ENCODE results near the gene C20orf141. TPM values are rescaled to one million over a fixed set of nuclear protein-coding genes. Genes with fewer than 3 reads are reported as not detected.

Gene C20orf141
- total RNA-seq, 1 donor from 2014 or later, result not detected

DNA sequence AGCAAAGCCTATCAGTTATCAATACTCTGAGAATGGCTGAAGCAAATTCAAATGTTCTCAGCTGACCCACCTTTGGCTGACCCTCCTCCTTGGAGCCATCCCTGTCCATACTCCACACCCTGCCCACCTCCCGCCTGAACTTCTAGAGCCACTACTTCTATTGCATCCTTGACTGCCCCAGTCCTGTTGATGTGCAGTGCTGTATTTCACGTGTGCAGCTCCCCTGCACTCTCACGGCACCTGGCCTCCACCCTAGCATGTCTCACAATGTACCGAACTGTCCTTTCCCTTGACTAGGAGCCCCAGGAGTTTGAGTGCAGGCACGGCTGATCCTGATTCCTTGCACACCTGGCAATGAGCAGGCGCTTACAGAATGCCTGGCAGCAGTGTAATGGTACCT lies 21.3 kb upstream of the C20orf141 start:
- Histone ChIP-seq H3K27me3 (no peaks in the 10 kb centered on the region), H3K36me3 (no peaks in the 10 kb centered on the region), H3K9me3 (no peaks in the 10 kb centered on the region), H3K4me1 (peaks cover 2% of the 10 kb centered on the region), H3K27ac (no peak overlapping the region), H3K4me3 (no peak overlapping the region)
- TF ChIP-seq, protein P1, sequence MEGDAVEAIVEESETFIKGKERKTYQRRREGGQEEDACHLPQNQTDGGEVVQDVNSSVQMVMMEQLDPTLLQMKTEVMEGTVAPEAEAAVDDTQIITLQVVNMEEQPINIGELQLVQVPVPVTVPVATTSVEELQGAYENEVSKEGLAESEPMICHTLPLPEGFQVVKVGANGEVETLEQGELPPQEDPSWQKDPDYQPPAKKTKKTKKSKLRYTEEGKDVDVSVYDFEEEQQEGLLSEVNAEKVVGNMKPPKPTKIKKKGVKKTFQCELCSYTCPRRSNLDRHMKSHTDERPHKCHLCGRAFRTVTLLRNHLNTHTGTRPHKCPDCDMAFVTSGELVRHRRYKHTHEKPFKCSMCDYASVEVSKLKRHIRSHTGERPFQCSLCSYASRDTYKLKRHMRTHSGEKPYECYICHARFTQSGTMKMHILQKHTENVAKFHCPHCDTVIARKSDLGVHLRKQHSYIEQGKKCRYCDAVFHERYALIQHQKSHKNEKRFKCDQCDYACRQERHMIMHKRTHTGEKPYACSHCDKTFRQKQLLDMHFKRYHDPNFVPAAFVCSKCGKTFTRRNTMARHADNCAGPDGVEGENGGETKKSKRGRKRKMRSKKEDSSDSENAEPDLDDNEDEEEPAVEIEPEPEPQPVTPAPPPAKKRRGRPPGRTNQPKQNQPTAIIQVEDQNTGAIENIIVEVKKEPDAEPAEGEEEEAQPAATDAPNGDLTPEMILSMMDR (IDR thresholded peaks at IDR 0.05), result no peak
- TF ChIP-seq POLR2AphosphoS5 (IDR thresholded peaks at IDR 0.05; ENCODE audit: insufficient read depth in 1 of 2, low read depth in 1 of 2), result no peak
- TF ChIP-seq POLR2A (IDR thresholded peaks at IDR 0.05), result no peak
- intact Hi-C loops (cut with DNase I), result no loop called here
- no peak for DNase-seq (ENCODE audit: extremely low spot score in 2 of 2)

- no peaks in the 10 kb centered on the region for H3K27me3 ChIP-seq
- DNase-seq (ENCODE audit: extremely low spot score in 2 of 2), result no peak
Observed at GRCh38 chr20:2794202-2794748, 20.5 kb upstream of the C20orf141 start.

DNA sequence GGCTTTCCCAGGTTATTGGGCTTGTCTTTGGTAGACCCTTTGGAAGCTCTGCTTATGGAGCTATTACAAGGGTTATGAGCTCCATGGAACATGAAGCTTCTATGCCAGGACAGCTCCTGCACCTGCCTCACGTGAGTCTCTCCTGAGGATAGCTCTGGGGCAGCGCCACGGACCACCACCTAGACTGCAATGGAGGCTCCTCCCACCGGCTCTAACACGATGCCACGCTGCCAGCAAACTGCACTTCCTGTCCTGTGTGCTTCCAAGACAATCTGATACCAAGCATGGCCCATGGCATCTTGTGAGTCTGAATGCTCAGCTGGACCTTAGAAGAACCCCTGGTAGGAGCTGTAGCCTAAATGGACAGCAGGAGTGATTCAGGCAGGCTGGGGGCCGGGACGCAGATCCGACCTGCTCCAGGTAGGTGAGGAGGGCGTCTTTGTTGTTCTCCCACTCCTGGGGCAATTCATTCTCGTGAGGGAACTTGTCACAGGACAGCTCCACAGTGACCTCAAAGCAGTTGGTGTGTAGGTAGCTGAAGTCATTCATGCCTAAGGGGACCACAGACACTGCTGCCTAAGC lies 19.8 kb upstream of the C20orf141 start:
- TF ChIP-seq POLR2A (IDR thresholded peaks at IDR 0.05) (no peak), POLR2AphosphoS5 (IDR thresholded peaks at IDR 0.05; ENCODE audit: insufficient read depth in 1 of 2, low read depth in 1 of 2) (no peak)
- TF ChIP-seq, protein P1 (IDR thresholded peaks at IDR 0.05), result no peak
- Histone ChIP-seq H3K27me3 (no peaks in the 10 kb centered on the region), H3K4me1 (peaks cover 16% of the 10 kb centered on the region), H3K9me3 (no peaks in the 10 kb centered on the region), H3K27ac (no peak overlapping the region), H3K4me3 (no peak overlapping the region), H3K36me3 (no peaks in the 10 kb centered on the region)
- intact Hi-C loops (cut with DNase I), result no loop called here
- no peak for DNase-seq (ENCODE audit: extremely low spot score in 2 of 2)

More at GRCh38 chr20:2794202-2794748, 20.5 kb upstream of the C20orf141 start:
- H3K4me1 ChIP-seq, result peaks cover 10% of the 10 kb centered on the region
- no peaks in the 10 kb centered on the region for H3K36me3 ChIP-seq
- no peak for TF ChIP-seq POLR2A (IDR thresholded peaks at IDR 0.05)
- TF ChIP-seq, protein P1 (IDR thresholded peaks at IDR 0.05), result no peak
- no peak for TF ChIP-seq POLR2AphosphoS5 (IDR thresholded peaks at IDR 0.05; ENCODE audit: insufficient read depth in 1 of 2, low read depth in 1 of 2)
- H3K27ac ChIP-seq, result no peak overlapping the region
- H3K9me3 ChIP-seq, result no peaks in the 10 kb centered on the region
- intact Hi-C loops (cut with DNase I), result no loop called here
- H3K4me3 ChIP-seq, result no peak overlapping the region

DNA sequence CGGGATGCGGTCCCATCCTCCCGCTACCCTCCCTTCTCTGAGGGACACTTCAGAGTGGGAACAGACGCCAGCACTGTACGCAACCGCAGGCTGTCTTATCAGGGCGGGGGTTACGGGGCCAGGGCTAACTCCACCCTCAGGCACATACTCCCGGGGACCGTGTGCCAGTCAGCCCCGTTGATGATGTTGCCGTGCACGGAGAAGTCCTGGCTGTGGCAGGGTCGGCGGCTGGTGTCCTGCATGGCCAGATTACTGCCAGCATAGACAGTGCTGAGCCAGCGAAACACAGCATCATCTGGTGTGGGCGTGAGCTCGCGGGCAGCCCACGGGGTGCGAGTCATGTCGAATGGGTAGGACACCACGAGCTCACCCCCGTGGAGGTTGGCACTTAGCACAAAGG lies 19.3 kb upstream of the C20orf141 start:
- intact Hi-C loops (cut with DNase I), result no loop called here
- TF ChIP-seq POLR2A (IDR thresholded peaks at IDR 0.05) (no peak), POLR2AphosphoS5 (IDR thresholded peaks at IDR 0.05; ENCODE audit: insufficient read depth in 1 of 2, low read depth in 1 of 2) (no peak)
- TF ChIP-seq, protein P1 (IDR thresholded peaks at IDR 0.05), result no peak
- DNase-seq (ENCODE audit: extremely low spot score in 2 of 2), result no peak
- no peak overlapping the region for H3K4me3 ChIP-seq
- no peaks in the 10 kb centered on the region for H3K36me3 ChIP-seq
- peaks cover 20% of the 10 kb centered on the region for H3K4me1 ChIP-seq
- no peak overlapping the region for H3K27ac ChIP-seq
- no peaks in the 10 kb centered on the region for H3K9me3 ChIP-seq
- H3K27me3 ChIP-seq, result no peaks in the 10 kb centered on the region

DNA sequence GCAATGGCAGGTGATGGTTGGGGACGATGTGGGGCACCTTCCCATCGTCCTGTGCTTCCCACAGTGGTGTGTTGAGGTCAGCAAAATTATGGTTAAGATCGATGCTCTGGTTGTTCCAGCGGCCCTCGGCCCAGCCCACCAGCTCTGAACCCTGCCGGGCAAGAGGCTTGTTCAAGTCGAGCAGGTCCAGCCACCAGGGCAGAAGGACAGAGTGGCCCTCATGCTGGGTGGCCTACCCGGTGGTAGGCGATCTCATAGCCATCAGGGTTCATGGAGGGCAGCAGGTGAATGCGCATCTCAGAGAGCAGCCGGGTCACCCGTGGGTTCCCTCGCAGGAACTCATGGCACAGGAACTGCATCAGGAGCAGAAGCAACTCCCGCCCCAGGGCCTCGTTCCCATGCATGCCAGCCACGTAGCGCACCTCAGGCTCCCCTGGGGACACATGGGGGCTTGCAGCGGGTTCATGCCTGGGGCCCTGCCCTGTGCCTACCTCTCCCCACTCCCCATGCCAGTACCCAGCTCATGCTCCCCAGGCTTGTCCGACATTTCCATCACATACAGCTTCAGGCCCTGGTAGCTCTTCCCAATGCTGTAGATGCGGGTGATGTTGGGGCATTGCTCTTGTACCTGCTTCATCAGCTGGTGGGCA lies 18.7 kb upstream of the C20orf141 start:
- Histone ChIP-seq H3K4me1 (peaks cover 27% of the 10 kb centered on the region), H3K9me3 (no peaks in the 10 kb centered on the region), H3K27me3 (no peaks in the 10 kb centered on the region), H3K36me3 (no peaks in the 10 kb centered on the region), H3K4me3 (no peak overlapping the region), H3K27ac (no peak overlapping the region)
- intact Hi-C loops (cut with DNase I), result no loop called here
- TF ChIP-seq POLR2A (IDR thresholded peaks at IDR 0.05), result no peak
- DNase-seq (ENCODE audit: extremely low spot score in 2 of 2), result no peak
